ENCODE measurements around the gene CUEDC2. TPM values are rescaled to one million over a fixed set of nuclear protein-coding genes. Genes with fewer than 3 reads are reported as not detected.
A peak's percentile ranks its signal among the peaks of the same experiment; 100 is the strongest.

CUEDC2 gene
- total and polyA plus RNA-seq, 10 of the 15 experiments (the other 5 are each of a cell fraction or from before 2014, with no cell fraction given), result 20.4 to 121 (median 75.0) TPM

DNA sequence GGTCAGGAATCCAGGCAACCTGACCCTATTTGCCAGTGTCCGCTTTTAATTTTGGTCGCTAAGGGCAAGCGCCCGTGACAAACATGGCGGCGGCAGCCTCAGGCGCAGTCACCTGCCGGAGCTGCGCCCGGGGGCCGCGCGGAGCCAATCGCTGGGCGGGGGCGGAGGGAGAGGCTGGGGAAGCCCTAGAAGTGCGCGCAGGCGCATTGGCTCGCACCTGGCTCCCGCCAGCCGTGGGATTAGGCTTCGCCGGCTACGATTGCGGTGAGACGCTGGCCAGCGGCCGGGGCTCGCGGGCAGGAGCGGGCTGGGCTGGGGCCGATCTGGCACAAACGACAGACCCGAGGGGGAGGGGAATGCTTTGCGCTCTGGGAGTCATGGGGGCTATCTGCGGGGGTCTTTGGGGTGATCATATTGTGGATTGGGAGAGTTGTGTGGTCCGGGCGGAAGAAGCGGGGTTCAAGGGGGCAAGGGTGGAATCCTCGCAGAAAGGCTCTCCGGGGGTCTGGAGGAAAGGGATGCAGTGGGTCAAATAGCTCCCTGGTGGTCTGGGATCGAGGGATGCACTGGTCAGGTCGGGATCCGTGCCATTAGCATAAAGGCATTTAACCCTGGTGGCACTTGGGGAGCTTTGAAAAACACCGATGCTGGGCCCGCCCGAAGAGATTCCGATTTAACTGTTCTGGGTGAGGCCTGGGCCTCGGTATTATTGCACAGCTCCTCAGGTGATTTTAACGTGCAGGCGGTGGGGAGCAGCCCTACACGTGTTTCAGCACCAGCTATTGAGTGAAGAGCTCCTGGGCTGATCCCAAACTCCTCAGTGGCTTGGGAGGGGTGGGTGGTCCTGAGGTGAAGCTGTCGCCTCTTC is 29.0 kb upstream of the CUEDC2 start (continued):
- TF ChIP-seq, protein P1, sequence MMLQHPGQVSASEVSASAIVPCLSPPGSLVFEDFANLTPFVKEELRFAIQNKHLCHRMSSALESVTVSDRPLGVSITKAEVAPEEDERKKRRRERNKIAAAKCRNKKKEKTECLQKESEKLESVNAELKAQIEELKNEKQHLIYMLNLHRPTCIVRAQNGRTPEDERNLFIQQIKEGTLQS (IDR thresholded peaks at IDR 0.05; ENCODE audit: borderline replicate concordance, extremely low read depth, low read depth, low read length), result peak; percentile 53; the same call in 1 of the 2 replicates
- peak; percentile 95 to 99 for TF ChIP-seq BHLHE40 (IDR thresholded peaks at IDR 0.05; ENCODE audit: borderline replicate concordance in 1 of 2, low read depth in 2 of 2, low read length in 1 of 2)
- no peak for TF ChIP-seq ASH2L (IDR thresholded peaks at IDR 0.05; ENCODE audit: borderline replicate concordance, low read depth)
- TF ChIP-seq BRCA1 (IDR thresholded peaks at IDR 0.05; ENCODE audit: low read depth, low read length), result no peak
- TF ChIP-seq ZNF207 (IDR thresholded peaks at IDR 0.05; ENCODE audit: borderline replicate concordance), result peak; percentile 86
- no peak for TF ChIP-seq ZNF384 (IDR thresholded peaks at IDR 0.05; ENCODE audit: borderline replicate concordance, low read depth, low read length)
- no peak for TF ChIP-seq HDGF (IDR thresholded peaks at IDR 0.05)

DNA sequence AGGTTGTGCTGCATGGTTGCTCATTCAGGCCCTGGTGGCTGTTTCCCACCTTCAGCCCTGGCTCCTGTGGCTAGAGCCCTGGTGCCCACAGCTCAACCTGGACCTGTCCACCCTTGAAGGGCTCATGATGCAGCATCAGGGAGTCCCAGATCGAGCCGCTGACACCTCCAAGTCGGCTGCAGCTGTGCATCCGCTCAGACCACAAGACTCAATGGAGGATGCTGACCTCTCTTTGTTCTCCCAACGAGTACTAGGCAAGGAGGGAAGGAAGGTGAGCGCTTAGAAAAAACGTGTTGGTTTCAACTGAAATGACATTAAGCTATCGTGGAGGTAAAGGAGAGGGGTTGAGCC is 28.4 kb upstream of the CUEDC2 start:
- ATAC-seq, result peak; percentile 43
- no peak for DNase-seq (ENCODE audit: low read depth, low spot score)
- no peaks in the 10 kb centered on the region for H3K9me3 ChIP-seq (replicated peaks; ENCODE audit: control insufficient read depth, insufficient read depth, low read length)
- SMC1A ChIA-PET (ENCODE audit: uncharacterized antibody, unreplicated experiment), result interaction anchor here (1.1 to 3.8 kb wide), 4 partner anchors 9 to 123 kb away, joined by 3 to 23 read pairs (median 4); partner anchors contain the start of genes C10orf95 and FBXL15
- H3K9ac ChIP-seq (ENCODE audit: control insufficient read depth, insufficient read depth, low read length), result no peak overlapping the region; the same call in 1 of the 2 replicates
- H3K4me1 ChIP-seq (ENCODE audit: control insufficient read depth, insufficient read depth, low read length), result peaks cover 16% of the 10 kb centered on the region
- no peak overlapping the region for H3K27ac ChIP-seq (ENCODE audit: control insufficient read depth, insufficient read depth)
- BruUV-seq (replicated peaks), result no TSS peak
- H3K27me3 ChIP-seq (replicated peaks in 1 of 2; ENCODE audit: control insufficient read depth in 2 of 2, insufficient read depth in 2 of 2, low read length in 1 of 2), result no peaks in the 10 kb centered on the region
- peak overlapping the region; percentile 98 for H3K4me2 ChIP-seq (ENCODE audit: control insufficient read depth, insufficient read depth)
- H3K79me2 ChIP-seq (ENCODE audit: control insufficient read depth, insufficient read depth, low read length), result no peaks in the 10 kb centered on the region
- peak overlapping the region; percentile 100 for H2AFZ ChIP-seq (ENCODE audit: control insufficient read depth, low read depth, low read length)
- 2% methylated on average over 8 of the region's 8 CpGs for WGBS (ENCODE audit: insufficient coverage, insufficient replicate concordance, low lambda C conversion rate, missing lambda C conversion rate)
- H3K36me3 ChIP-seq (ENCODE audit: control insufficient read depth in 2 of 2, insufficient read depth in 2 of 2, low read length in 1 of 2), result no peaks in the 10 kb centered on the region
- in situ Hi-C loops (cut with MboI), result no loop called here
- CTCF ChIA-PET, result interaction anchor here (1.0 to 4.5 kb wide), 7 partner anchors 10 to 229 kb away, joined by 3 to 29 read pairs (median 9); partner anchors contain the start of genes C10orf95 and FBXL15
- intact Hi-C loops (cut with micrococcal nuclease; ENCODE audit: unreplicated experiment), result loop anchor here (1.0 to 5.0 kb wide), 2 partner anchors 29 to 69 kb away; partner anchors contain the start of gene CUEDC2
- H3K4me3 ChIP-seq, result no peak overlapping the region
- H4K20me1 ChIP-seq (ENCODE audit: control insufficient read depth, insufficient read depth), result no peaks in the 10 kb centered on the region
- FAIRE-seq, result peak; percentile 49
- POLR2A ChIA-PET, result interaction anchor here (0.8 to 4.3 kb wide), 8 partner anchors 10 to 65 kb away, joined by 3 to 69 read pairs (median 8); partner anchors contain the start of genes ACTR1A, C10orf95, CUEDC2 and FBXL15
- RAD21 ChIA-PET (ENCODE audit: unreplicated experiment), result interaction anchor here (1.4 to 3.2 kb wide), 5 partner anchors 10 to 291 kb away, joined by 3 to 19 read pairs (median 4); partner anchors contain the start of genes C10orf95 and NFKB2
- TF ChIP-seq MEF2B (IDR thresholded peaks at IDR 0.05; ENCODE audit: partially characterized antibody, poor library complexity, severe bottlenecking) (no peak), NBN (IDR thresholded peaks at IDR 0.05) (peak; percentile 61; the same call in 1 of the 2 replicates)
